ENCODE data around the gene MATN1. TPM values are rescaled to one million over a fixed set of nuclear protein-coding genes. Genes with fewer than 3 reads are reported as not detected.

The MATN1 gene
- total and polyA plus RNA-seq, 2 experiments from 2014 or later: 0.47 to 3.7 TPM

DNA sequence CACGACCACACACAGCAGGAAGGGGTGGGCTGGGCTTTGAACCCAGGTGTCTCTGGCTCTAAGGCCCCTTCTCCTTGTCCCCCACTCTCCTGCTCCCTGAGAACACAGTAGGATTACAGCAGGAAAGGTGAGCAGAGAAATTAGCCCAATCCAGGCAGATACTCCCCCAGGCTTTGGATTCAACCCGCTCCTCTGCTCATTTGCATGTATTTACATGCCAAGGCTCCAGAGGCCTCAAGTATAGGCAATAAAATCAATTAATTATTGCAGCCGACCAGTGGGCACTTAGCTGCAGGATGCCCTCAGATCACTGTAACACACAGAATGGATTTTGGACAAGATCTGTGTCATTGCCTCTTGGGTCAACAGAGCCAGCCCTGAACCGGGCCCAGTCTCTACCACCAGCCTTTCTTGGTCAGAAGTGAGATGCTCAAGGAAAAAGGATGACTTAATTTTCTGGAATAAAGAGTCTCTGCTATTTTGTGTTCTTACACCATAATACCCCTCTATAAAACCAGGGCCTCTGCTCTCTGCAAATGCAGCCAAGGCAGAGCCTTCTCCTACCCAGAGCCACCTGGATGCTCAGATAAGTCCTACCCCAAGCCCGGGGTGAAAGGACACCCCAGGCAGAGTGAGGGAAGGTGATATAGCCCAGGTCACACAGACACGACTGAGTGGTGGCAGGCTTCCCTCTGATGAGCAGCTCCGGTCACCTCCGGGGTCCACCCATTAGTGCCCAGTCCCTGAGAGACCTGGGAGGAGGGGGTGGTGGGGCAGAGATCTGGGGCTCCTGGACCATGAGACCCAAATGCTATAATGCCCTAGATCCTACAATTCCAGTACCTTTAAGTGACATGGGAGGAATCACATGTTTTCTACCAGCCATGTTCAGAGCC lies 28.9 kb downstream of the MATN1 start:
- Histone ChIP-seq H3K9me2 (replicated peaks; ENCODE audit: insufficient read depth) (no peaks in the 10 kb centered on the region), H3K4me1 (ENCODE audit: insufficient read depth) (peaks cover 4% of the 10 kb centered on the region), H3K79me2 (no peaks in the 10 kb centered on the region), H3K4me3 (no peak overlapping the region), H3K36me3 (replicated peaks; ENCODE audit: insufficient read depth, low read depth) (no peaks in the 10 kb centered on the region), H3K27ac (no peak overlapping the region), H3K9me3 (ENCODE audit: low read depth) (no peaks in the 10 kb centered on the region), H3K4me2 (no peak overlapping the region), H2AFZ (no peak overlapping the region), H4K20me1 (ENCODE audit: insufficient read depth, poor library complexity, severe bottlenecking) (no peaks in the 10 kb centered on the region), H3K27me3 (no peaks in the 10 kb centered on the region)
- WGBS (ENCODE audit: low lambda C conversion rate, missing lambda C conversion rate): 79% methylated on average over 8 of the region's 8 CpGs
- TF ChIP-seq, protein P1, sequence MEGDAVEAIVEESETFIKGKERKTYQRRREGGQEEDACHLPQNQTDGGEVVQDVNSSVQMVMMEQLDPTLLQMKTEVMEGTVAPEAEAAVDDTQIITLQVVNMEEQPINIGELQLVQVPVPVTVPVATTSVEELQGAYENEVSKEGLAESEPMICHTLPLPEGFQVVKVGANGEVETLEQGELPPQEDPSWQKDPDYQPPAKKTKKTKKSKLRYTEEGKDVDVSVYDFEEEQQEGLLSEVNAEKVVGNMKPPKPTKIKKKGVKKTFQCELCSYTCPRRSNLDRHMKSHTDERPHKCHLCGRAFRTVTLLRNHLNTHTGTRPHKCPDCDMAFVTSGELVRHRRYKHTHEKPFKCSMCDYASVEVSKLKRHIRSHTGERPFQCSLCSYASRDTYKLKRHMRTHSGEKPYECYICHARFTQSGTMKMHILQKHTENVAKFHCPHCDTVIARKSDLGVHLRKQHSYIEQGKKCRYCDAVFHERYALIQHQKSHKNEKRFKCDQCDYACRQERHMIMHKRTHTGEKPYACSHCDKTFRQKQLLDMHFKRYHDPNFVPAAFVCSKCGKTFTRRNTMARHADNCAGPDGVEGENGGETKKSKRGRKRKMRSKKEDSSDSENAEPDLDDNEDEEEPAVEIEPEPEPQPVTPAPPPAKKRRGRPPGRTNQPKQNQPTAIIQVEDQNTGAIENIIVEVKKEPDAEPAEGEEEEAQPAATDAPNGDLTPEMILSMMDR (IDR thresholded peaks at IDR 0.05; ENCODE audit: poor library complexity): no peak
- TF ChIP-seq EZH2 (IDR thresholded peaks at IDR 0.05; ENCODE audit: borderline replicate concordance) (no peak), EZH2phosphoT487 (IDR thresholded peaks at IDR 0.05; ENCODE audit: low read depth, severe bottlenecking, unreplicated experiment) (no peak)
- no peak for DNase-seq (ENCODE audit: low spot score)

- Histone ChIP-seq H3K9me3 (ENCODE audit: low read depth) (no peaks in the 10 kb centered on the region), H3K4me2 (no peak overlapping the region), H3K79me2 (no peaks in the 10 kb centered on the region), H3K36me3 (replicated peaks; ENCODE audit: insufficient read depth, low read depth) (no peaks in the 10 kb centered on the region), H3K27me3 (no peaks in the 10 kb centered on the region), H4K20me1 (ENCODE audit: insufficient read depth, poor library complexity, severe bottlenecking) (no peaks in the 10 kb centered on the region), H2AFZ (no peak overlapping the region), H3K9me2 (replicated peaks; ENCODE audit: insufficient read depth) (no peaks in the 10 kb centered on the region), H3K4me1 (ENCODE audit: insufficient read depth) (peaks cover 4% of the 10 kb centered on the region), H3K4me3 (no peak overlapping the region), H3K27ac (no peak overlapping the region)
- no peak for TF ChIP-seq EZH2phosphoT487 (IDR thresholded peaks at IDR 0.05; ENCODE audit: low read depth, severe bottlenecking, unreplicated experiment)
- TF ChIP-seq, protein P1 (IDR thresholded peaks at IDR 0.05; ENCODE audit: poor library complexity): no peak
- no peak for TF ChIP-seq EZH2 (IDR thresholded peaks at IDR 0.05; ENCODE audit: borderline replicate concordance)
- WGBS (ENCODE audit: low lambda C conversion rate, missing lambda C conversion rate): 68% methylated on average over 5 of the region's 5 CpGs
- no peak for DNase-seq (ENCODE audit: low spot score)
Measured at GRCh38 chr1:30693822-30694221, 29.6 kb downstream of the MATN1 start.

GRCh38 chr1:30693366-30693765 lies 30.0 kb downstream of the MATN1 start:
- 81% methylated on average over 3 of the region's 3 CpGs for WGBS (ENCODE audit: low lambda C conversion rate, missing lambda C conversion rate)
- no peak for TF ChIP-seq EZH2phosphoT487 (IDR thresholded peaks at IDR 0.05; ENCODE audit: low read depth, severe bottlenecking, unreplicated experiment)
- TF ChIP-seq EZH2 (IDR thresholded peaks at IDR 0.05; ENCODE audit: borderline replicate concordance): no peak
- TF ChIP-seq, protein P1 (IDR thresholded peaks at IDR 0.05; ENCODE audit: poor library complexity): no peak

More at GRCh38 chr1:30693366-30693765, 30.0 kb downstream of the MATN1 start:
- peaks cover 4% of the 10 kb centered on the region for H3K4me1 ChIP-seq (ENCODE audit: insufficient read depth)
- no peaks in the 10 kb centered on the region for H3K9me2 ChIP-seq (replicated peaks; ENCODE audit: insufficient read depth)
- H2AFZ ChIP-seq: no peak overlapping the region
- H3K27ac ChIP-seq: no peak overlapping the region
- DNase-seq (ENCODE audit: low spot score): no peak
- no peak overlapping the region for H3K4me3 ChIP-seq
- H3K79me2 ChIP-seq: no peaks in the 10 kb centered on the region
- H4K20me1 ChIP-seq (ENCODE audit: insufficient read depth, poor library complexity, severe bottlenecking): no peaks in the 10 kb centered on the region
- H3K27me3 ChIP-seq: no peaks in the 10 kb centered on the region
- no peaks in the 10 kb centered on the region for H3K36me3 ChIP-seq (replicated peaks; ENCODE audit: insufficient read depth, low read depth)
- no peak overlapping the region for H3K4me2 ChIP-seq
- H3K9me3 ChIP-seq (ENCODE audit: low read depth): no peaks in the 10 kb centered on the region
